Right cardiac atrium (tissue), 5 donors: ENCODE measurements around the gene XXYLT1. TPM values are rescaled to one million over a fixed set of nuclear protein-coding genes. Genes with fewer than 3 reads are reported as not detected.

Experiments used
- ATAC-seq, 2 donors: fragments of 200-7000 bp; cut with Tn5 transposase; one replicate each; pipeline versions ENCODE4 v1.8.0 to v1.9.1; 2020; ENCODE audit warnings: moderate library complexity in 2 of 2, mild to moderate bottlenecking in 1 of 2
- DNase-seq, 3 donors: peaks; one replicate each; pipeline ENCODE4 v3.0.0-alpha.2; 2020
- H3K27ac ChIP-seq: one replicate; pipeline ENCODE4 v1.5.1; 2013; ENCODE audit warnings: mild to moderate bottlenecking, low read length, control low read depth, moderate library complexity
- H3K27me3 ChIP-seq: one replicate; pipeline ENCODE4 v1.6.1; 2013; ENCODE audit not compliant: control insufficient read depth, insufficient read depth
- H3K4me1 ChIP-seq: one replicate; pipeline ENCODE4 v1.6.1; 2013; ENCODE audit warnings: low read length; ENCODE audit not compliant: control insufficient read depth, insufficient read depth
- H3K4me3 ChIP-seq: one replicate; pipeline ENCODE4 v1.5.1; 2013; ENCODE audit warnings: low read length, control low read depth
- H3K9me3 ChIP-seq: one replicate; pipeline ENCODE4 v1.6.1; 2013; ENCODE audit warnings: low read length; ENCODE audit not compliant: control insufficient read depth
- WGBS: extraction: QIAGEN DNeasy Blood & Tissue Kit; methylation state at CpG from one replicate; pipeline ENCODE4 v1.1.7; 2013; 5-methylcytosine and 5-hydroxymethylcytosine counted together
- intact Hi-C, 4 donors: fragments of 100-400 bp; cut with DNase I; formaldehyde crosslinking; loops; one replicate each; pipeline versions ENCODE4 v1.11.0 to v1.14.0; 2022 to 2023
- polyA plus RNA-seq: library from polyadenylated mRNA; stranded (reverse); fragments of 200-250 nt; gene quantifications from one replicate; pipeline ENCODE4 v1.2.3, GENCODE V29; 2013
- total RNA-seq, 4 donors: library from RNA; stranded (reverse); fragmentation: NEBNext Ultra II Directional; extraction: Animal tissue kit (Norgen Biotek cat#: 25700); gene quantifications; one replicate each; pipeline ENCODE4 v1.2.1, GENCODE V29; 2021
- donor health status: healthy with polysubstance abuse.
- donor health status: DM: no; HTN: yes; CAD: no.
- donor health status: DM: no; HTN: no; CAD: no.
- donor health status: DM: no; HTN: yes; CAD: no; lungs with severe emphysema.
- donor health status: DM: yes; HTN: yes; CAD: no.

XXYLT1 gene
- total and polyA plus RNA-seq, 5 donors: 3.3 to 6.2 (median 4.3) TPM

DNA sequence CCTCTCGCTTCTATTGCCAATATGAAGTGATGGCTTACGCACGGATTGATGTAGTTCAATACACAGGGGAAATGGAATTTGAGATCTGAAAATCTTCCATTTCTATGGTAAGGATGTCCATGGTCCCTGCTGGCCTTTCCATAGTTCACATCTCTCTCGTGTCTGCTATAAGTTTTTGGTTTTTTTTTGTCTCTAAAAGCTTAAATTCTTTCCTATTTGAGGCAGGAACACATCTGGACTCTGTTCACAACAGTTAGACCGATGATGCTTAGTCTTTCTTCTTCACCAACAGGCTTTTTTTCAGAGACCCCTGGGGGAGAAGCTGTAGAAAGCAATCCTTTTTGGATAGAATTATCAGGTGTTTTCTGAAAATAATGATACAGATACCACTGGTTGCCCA lies 108.1 kb downstream of the XXYLT1 start:
- ATAC-seq (no peak), DNase-seq (no peak)
- intact Hi-C loops: no loop called here
- no peaks in the 10 kb centered on the region for H3K27me3 ChIP-seq
- H3K4me1 ChIP-seq: peaks cover 9% of the 10 kb centered on the region
- WGBS: 89% methylated on average over 5 of the region's 5 CpGs
- no peaks in the 10 kb centered on the region for H3K9me3 ChIP-seq
- H3K4me3 ChIP-seq: no peak overlapping the region
- no peak overlapping the region for H3K27ac ChIP-seq

DNA sequence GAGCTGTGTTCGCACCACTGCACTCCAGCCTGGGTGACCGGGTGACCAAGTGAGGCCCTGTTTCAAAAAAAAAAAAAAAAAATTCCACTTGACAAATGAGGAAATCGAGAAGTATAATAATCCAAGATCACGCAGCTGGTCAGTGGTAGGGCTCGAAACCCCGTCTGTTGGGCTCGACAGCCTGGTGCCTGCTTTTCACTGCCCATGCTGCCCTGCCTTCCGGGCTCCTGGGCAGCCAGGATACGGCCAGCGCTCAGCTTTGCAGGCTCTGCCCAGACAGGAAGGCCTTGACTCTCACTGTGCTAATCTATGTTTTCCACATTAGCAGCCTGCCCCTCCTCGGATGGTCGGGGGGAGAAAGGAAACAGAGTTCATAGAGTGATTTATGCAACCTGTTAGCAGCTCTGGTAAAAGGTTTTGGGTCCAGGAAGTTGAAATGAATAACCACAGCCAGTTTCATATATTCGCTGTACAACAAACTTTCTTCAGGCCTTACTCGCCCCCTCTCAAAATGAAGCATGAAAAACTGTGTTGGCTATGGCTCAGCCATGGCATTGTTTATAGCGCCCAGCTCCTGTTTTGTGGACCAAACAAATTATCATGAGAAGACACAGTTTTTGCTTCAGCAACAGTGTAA lies 108.8 kb downstream of the XXYLT1 start:
- peak in 2 of 3 donors; percentile 73 to 75 for DNase-seq
- Histone ChIP-seq H3K27me3 (no peaks in the 10 kb centered on the region), H3K9me3 (no peaks in the 10 kb centered on the region), H3K4me1 (peaks cover 9% of the 10 kb centered on the region), H3K4me3 (no peak overlapping the region), H3K27ac (peak overlapping the region; percentile 3)
- peak; percentile 71 to 86 for ATAC-seq
- WGBS: 46% methylated on average over 15 of the region's 15 CpGs
- intact Hi-C loops: no loop called here

GRCh38 chr3:195160908-195161434 lies 110.0 kb downstream of the XXYLT1 start:
- intact Hi-C loops: no loop called here
- DNase-seq (no peak), ATAC-seq (no peak)
- Histone ChIP-seq H3K27ac (peak overlapping the region; percentile 28), H3K27me3 (no peaks in the 10 kb centered on the region), H3K9me3 (no peaks in the 10 kb centered on the region), H3K4me1 (peaks cover 9% of the 10 kb centered on the region), H3K4me3 (no peak overlapping the region)
- WGBS: 91% methylated on average over 11 of the region's 11 CpGs

GRCh38 chr3:195160257-195160898 lies 110.6 kb downstream of the XXYLT1 start:
- peak; percentile 32 to 40 for ATAC-seq
- Histone ChIP-seq H3K9me3 (no peaks in the 10 kb centered on the region), H3K27me3 (no peaks in the 10 kb centered on the region), H3K27ac (peak overlapping the region; percentile 28), H3K4me3 (no peak overlapping the region), H3K4me1 (peaks cover 11% of the 10 kb centered on the region)
- peak in 1 of 3 donors; percentile 40 for DNase-seq
- WGBS: 68% methylated on average over 14 of the region's 14 CpGs
- intact Hi-C loops: no loop called here

- ATAC-seq (no peak), DNase-seq (no peak)
- H3K9me3 ChIP-seq: no peaks in the 10 kb centered on the region
- WGBS: 53% methylated on average over 6 of the region's 6 CpGs
- no peak overlapping the region for H3K4me3 ChIP-seq
- intact Hi-C loops: loop anchor here in 1 of 4 donors (10.0 kb wide), 1 partner anchor 95 kb away; no protein-coding TSS in a partner anchor
- no peaks in the 10 kb centered on the region for H3K27me3 ChIP-seq
- H3K4me1 ChIP-seq: peaks cover 15% of the 10 kb centered on the region
- no peak overlapping the region for H3K27ac ChIP-seq
Measured at GRCh38 chr3:195159814-195160165, 111.2 kb downstream of the XXYLT1 start.

DNA sequence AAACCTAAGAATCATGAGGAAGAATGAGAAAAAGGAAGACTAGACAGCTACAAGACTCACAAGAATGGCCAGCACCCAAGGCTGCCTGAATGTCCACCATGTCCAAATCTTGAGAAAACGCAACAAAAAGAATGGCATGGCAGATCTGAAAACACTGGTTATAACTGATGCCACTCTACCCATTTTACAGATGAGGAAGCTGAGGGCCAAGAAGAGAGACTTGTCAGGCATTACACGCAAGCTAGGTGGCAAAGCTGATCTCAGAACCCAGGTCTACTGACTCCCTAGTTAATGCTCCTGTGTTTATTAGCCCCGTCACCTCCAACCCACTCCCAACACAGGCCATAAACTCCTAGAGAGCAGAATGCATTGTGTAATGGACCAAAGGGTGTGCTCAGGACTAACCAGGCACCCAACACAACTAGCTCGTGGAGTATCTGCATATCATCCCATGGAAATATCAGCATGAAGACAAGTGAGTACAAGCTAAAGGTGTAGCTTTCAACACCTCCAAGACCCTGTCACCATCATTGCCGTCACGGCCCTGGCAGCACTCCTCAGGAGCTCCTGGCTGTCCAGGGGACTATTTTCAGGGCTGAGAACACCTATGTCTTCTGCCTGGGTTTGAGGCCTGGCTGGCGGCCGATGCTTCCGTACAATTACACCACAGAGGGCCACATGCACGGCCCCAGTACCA lies 111.7 kb downstream of the XXYLT1 start:
- WGBS: 64% methylated on average over 10 of the region's 10 CpGs
- Histone ChIP-seq H3K4me1 (peaks cover 19% of the 10 kb centered on the region), H3K27ac (no peak overlapping the region), H3K9me3 (no peaks in the 10 kb centered on the region), H3K4me3 (no peak overlapping the region), H3K27me3 (no peaks in the 10 kb centered on the region)
- intact Hi-C loops: loop anchor here in 1 of 4 donors (10.0 kb wide), 1 partner anchor 96 kb away; no protein-coding TSS in a partner anchor
- peak in 1 of 3 donors; percentile 70 for DNase-seq
- ATAC-seq: peak in 1 of 2 donors; percentile 19

- Histone ChIP-seq H3K9me3 (no peaks in the 10 kb centered on the region), H3K4me1 (peaks cover 28% of the 10 kb centered on the region), H3K27me3 (no peaks in the 10 kb centered on the region), H3K4me3 (no peak overlapping the region), H3K27ac (peak overlapping the region; percentile 21)
- WGBS: 78% methylated on average over 20 of the region's 20 CpGs
- intact Hi-C loops: loop anchor here in 1 of 4 donors (10.0 kb wide), 1 partner anchor 98 kb away; no protein-coding TSS in a partner anchor
- ATAC-seq (no peak), DNase-seq (no peak)
Measured at GRCh38 chr3:195156286-195156890, 114.6 kb downstream of the XXYLT1 start.

- peaks cover 26% of the 10 kb centered on the region for H3K4me1 ChIP-seq
- intact Hi-C loops: loop anchor here in 1 of 4 donors (10.0 kb wide), 1 partner anchor 99 kb away; no protein-coding TSS in a partner anchor
- DNase-seq (no peak), ATAC-seq (no peak)
- WGBS: 69% methylated on average over 17 of the region's 17 CpGs
- H3K4me3 ChIP-seq: no peak overlapping the region
- H3K27ac ChIP-seq: peak overlapping the region; percentile 21
- H3K9me3 ChIP-seq: no peaks in the 10 kb centered on the region
- no peaks in the 10 kb centered on the region for H3K27me3 ChIP-seq
Measured at GRCh38 chr3:195155570-195156241, 115.3 kb downstream of the XXYLT1 start.

DNA sequence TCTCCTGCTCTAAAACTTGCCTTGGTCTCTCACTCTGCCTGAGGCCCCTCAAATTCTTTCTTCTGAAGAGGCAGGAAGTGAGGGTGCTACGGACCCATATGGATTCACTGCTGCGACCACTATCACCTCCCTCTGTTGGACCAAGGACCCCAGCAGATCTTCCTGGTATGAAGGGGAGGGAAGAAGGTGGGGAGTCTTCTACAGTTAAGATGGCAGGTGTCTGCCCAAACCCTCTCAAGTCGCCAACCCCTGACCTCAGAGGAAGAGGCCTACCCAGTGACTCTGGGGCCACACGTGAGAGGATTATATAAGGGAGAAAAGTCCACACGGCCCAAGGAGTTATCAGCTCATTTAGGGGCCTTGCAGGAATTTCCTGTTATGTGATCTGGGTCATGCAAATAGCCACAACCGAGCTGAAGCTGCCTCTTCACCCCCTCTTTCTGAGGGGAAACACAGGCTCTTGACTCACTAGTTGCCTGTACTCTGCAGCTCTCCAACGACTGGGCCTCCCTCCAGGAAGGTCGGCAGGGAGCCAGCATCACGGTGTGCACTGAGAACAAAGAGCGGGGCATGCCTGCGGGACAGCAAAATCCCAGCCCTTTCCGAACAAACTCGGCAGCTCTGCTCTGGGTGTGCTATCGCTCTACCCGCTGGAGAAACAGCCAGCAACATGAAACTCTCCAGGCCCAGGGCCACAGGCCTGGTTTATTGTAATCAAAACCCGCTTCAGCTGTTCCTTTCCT lies 116.0 kb downstream of the XXYLT1 start:
- Histone ChIP-seq H3K4me3 (no peak overlapping the region), H3K9me3 (no peaks in the 10 kb centered on the region), H3K27me3 (no peaks in the 10 kb centered on the region), H3K4me1 (peaks cover 22% of the 10 kb centered on the region), H3K27ac (peak overlapping the region; percentile 91)
- 20% methylated on average over 16 of the region's 16 CpGs for WGBS
- ATAC-seq (peak; percentile 72 to 76), DNase-seq (peak; percentile 84 to 96 (median 95))
- intact Hi-C loops: loop anchor here in 1 of 4 donors (10.0 kb wide), 1 partner anchor 100 kb away; no protein-coding TSS in a partner anchor
